ENCODE data around the gene CELF1. TPM values are rescaled to one million over a fixed set of nuclear protein-coding genes. Genes with fewer than 3 reads are reported as not detected.

The CELF1 gene
- total and polyA plus RNA-seq, 2 experiments from 2014 or later = 124 to 233 TPM

DNA sequence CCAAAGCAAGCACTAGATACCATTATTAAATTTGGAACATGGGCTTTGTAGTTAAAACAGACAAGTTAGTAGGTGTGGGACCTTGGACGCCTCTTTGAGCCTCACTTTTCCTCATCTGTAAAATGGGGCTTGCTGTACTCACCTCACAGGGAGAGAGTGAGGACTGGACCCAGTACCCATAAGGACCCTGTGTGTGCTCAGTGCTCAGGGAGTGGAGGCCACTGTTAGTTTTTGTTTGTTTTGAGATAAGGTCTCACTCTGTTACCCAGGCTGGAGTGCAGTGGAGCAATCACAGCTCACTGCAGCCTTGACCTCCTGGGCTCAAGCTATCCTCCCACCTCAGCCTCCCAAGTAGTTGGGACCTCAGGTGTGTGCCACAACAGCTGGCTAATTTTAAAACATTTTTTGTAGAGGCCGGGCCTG is 112.9 kb downstream of the CELF1 start (continued):
- TF ChIP-seq ZNF331 (CRISPR knock-in tag; IDR thresholded peaks at IDR 0.05; ENCODE audit: low read depth) = no peak
- no peak for TF ChIP-seq CREB1 (CRISPR knock-in tag; IDR thresholded peaks at IDR 0.05; ENCODE audit: low read depth)

DNA sequence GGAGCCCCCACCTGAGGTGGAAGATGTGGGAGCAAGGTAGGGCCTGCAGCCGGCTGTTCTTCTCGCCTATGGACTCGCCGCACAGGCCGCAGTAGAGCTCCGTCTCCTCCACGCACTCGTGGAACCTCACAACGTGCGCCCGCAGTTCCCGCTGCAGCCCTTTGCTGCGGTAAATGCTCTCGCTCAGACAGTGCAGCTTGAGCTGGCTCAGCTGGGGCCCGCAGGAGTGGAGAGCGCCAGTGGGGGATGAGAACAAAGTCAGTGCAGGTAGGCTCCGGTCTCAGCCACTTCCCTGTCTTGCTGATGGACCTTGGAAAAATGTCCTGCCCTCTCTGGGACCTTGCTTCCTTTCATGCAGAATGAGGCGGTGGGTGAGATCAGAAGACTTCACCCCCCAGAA is 114.2 kb downstream of the CELF1 start:
- Mint-ChIP-seq H3K27ac (no peak overlapping the region), H3K27me3 (ENCODE audit: insufficient read depth, low read depth, poor library complexity) (peaks cover 2% of the 10 kb centered on the region), H3K9me3 (no peaks in the 10 kb centered on the region; the same call in 2 of the 3 replicates), H3K36me3 (ENCODE audit: low read depth) (no peaks in the 10 kb centered on the region), H3K4me1 (no peaks in the 10 kb centered on the region), H3K4me3 (no peak overlapping the region)
- ATAC-seq (peak; percentile 60), DNase-seq (ENCODE audit: low spot score) (peak; percentile 57)
- no peak overlapping the region for H3K4me2 ChIP-seq
- no peaks in the 10 kb centered on the region for H3F3A ChIP-seq (replicated peaks; ENCODE audit: low read depth)
- no peak overlapping the region for H3K27ac ChIP-seq (ENCODE audit: low read depth)
- no peak overlapping the region for H2AFZ ChIP-seq
- H3K79me2 ChIP-seq (replicated peaks; ENCODE audit: insufficient read depth) = no peaks in the 10 kb centered on the region
- H3K36me3 ChIP-seq (ENCODE audit: insufficient read depth) = no peaks in the 10 kb centered on the region
- H3K4me3 ChIP-seq = no peak overlapping the region
- H3K9me2 ChIP-seq (ENCODE audit: insufficient read depth) = no peaks in the 10 kb centered on the region
- H3K4me1 ChIP-seq (ENCODE audit: insufficient read depth) = no peaks in the 10 kb centered on the region
- no peaks in the 10 kb centered on the region for H3K27me3 ChIP-seq (ENCODE audit: insufficient read depth)
- H4K20me1 ChIP-seq (replicated peaks; ENCODE audit: insufficient read depth) = no peaks in the 10 kb centered on the region
- TF ChIP-seq, protein P1, sequence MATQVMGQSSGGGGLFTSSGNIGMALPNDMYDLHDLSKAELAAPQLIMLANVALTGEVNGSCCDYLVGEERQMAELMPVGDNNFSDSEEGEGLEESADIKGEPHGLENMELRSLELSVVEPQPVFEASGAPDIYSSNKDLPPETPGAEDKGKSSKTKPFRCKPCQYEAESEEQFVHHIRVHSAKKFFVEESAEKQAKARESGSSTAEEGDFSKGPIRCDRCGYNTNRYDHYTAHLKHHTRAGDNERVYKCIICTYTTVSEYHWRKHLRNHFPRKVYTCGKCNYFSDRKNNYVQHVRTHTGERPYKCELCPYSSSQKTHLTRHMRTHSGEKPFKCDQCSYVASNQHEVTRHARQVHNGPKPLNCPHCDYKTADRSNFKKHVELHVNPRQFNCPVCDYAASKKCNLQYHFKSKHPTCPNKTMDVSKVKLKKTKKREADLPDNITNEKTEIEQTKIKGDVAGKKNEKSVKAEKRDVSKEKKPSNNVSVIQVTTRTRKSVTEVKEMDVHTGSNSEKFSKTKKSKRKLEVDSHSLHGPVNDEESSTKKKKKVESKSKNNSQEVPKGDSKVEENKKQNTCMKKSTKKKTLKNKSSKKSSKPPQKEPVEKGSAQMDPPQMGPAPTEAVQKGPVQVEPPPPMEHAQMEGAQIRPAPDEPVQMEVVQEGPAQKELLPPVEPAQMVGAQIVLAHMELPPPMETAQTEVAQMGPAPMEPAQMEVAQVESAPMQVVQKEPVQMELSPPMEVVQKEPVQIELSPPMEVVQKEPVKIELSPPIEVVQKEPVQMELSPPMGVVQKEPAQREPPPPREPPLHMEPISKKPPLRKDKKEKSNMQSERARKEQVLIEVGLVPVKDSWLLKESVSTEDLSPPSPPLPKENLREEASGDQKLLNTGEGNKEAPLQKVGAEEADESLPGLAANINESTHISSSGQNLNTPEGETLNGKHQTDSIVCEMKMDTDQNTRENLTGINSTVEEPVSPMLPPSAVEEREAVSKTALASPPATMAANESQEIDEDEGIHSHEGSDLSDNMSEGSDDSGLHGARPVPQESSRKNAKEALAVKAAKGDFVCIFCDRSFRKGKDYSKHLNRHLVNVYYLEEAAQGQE (IDR thresholded peaks at IDR 0.05; ENCODE audit: unreplicated experiment) = no peak
- TF ChIP-seq STAT1 (IDR thresholded peaks at IDR 0.05; ENCODE audit: unreplicated experiment) (no peak), EZH2 (IDR thresholded peaks at IDR 0.05; ENCODE audit: low read depth, unreplicated experiment) (no peak), NANOG (IDR thresholded peaks at IDR 0.05; ENCODE audit: borderline replicate concordance) (no peak), EZH2phosphoT487 (IDR thresholded peaks at IDR 0.05; ENCODE audit: unreplicated experiment) (no peak), POLR2AphosphoS5 (IDR thresholded peaks at IDR 0.05; ENCODE audit: low read depth) (no peak), CREB1 (CRISPR knock-in tag; IDR thresholded peaks at IDR 0.05; ENCODE audit: low read depth) (no peak)
- TF ChIP-seq, protein P2, sequence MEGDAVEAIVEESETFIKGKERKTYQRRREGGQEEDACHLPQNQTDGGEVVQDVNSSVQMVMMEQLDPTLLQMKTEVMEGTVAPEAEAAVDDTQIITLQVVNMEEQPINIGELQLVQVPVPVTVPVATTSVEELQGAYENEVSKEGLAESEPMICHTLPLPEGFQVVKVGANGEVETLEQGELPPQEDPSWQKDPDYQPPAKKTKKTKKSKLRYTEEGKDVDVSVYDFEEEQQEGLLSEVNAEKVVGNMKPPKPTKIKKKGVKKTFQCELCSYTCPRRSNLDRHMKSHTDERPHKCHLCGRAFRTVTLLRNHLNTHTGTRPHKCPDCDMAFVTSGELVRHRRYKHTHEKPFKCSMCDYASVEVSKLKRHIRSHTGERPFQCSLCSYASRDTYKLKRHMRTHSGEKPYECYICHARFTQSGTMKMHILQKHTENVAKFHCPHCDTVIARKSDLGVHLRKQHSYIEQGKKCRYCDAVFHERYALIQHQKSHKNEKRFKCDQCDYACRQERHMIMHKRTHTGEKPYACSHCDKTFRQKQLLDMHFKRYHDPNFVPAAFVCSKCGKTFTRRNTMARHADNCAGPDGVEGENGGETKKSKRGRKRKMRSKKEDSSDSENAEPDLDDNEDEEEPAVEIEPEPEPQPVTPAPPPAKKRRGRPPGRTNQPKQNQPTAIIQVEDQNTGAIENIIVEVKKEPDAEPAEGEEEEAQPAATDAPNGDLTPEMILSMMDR (conservative IDR thresholded peaks at IDR 0.05; ENCODE audit: low read depth in 2 of 2) = no peak

Data from GM23338 (cell line).